GM21825 (cell line): ENCODE measurements around the gene PIK3C2A.

Experiments
- ATAC-seq: cut with Tn5 transposase; IDR thresholded peaks from one replicate; pipeline ENCODE4 v1.9.1; 2021; ENCODE audit warnings: mild to moderate bottlenecking, moderate library complexity; ENCODE audit not compliant: unreplicated experiment

Gene PIK3C2A

GRCh38 chr11:17163736-17164135, 44.0 kb downstream of the PIK3C2A start:
- no peak for ATAC-seq

GRCh38 chr11:17163291-17163690, 44.5 kb downstream of the PIK3C2A start:
- no peak for ATAC-seq

GRCh38 chr11:17162376-17162775, 45.4 kb downstream of the PIK3C2A start:
- no peak for ATAC-seq

- ATAC-seq = peak; percentile 60
Observed at GRCh38 chr11:17161515-17161914, 46.3 kb downstream of the PIK3C2A start.

GRCh38 chr11:17159441-17159840, 48.3 kb downstream of the PIK3C2A start:
- ATAC-seq = no peak
